Measurements from ENCODE around the gene F2.

The F2 gene

DNA sequence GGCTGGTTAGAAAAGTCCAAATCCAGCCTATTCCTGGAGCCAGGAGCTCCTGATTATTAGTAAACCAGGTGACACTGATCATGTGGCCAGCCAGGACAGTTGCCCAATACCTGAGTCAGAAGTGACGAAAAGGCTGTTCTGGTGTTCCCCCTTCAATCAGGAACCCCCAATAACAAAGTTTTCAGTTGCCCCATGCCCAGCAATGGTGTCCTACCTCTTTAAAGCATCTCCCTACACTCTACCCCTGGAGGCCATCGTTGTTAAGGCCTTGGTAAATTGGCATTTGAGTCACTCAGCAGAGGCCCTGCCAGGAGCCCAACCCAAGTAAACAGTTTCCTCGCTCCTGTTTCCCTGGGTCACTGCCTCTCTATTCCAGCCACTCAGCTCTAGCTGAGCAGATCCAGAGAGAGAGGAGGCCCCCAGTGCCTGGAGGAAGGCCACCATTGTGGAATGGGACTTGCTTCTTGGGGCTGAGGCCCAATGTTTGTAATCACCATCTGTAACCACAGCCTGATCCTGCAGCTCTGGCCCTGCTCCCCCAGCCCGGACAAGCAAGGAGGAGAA is 43.6 kb upstream of the F2 start:
- TF ChIP-seq, protein P1, sequence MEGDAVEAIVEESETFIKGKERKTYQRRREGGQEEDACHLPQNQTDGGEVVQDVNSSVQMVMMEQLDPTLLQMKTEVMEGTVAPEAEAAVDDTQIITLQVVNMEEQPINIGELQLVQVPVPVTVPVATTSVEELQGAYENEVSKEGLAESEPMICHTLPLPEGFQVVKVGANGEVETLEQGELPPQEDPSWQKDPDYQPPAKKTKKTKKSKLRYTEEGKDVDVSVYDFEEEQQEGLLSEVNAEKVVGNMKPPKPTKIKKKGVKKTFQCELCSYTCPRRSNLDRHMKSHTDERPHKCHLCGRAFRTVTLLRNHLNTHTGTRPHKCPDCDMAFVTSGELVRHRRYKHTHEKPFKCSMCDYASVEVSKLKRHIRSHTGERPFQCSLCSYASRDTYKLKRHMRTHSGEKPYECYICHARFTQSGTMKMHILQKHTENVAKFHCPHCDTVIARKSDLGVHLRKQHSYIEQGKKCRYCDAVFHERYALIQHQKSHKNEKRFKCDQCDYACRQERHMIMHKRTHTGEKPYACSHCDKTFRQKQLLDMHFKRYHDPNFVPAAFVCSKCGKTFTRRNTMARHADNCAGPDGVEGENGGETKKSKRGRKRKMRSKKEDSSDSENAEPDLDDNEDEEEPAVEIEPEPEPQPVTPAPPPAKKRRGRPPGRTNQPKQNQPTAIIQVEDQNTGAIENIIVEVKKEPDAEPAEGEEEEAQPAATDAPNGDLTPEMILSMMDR (IDR thresholded peaks at IDR 0.05; ENCODE audit: low read depth, low read length, missing control alignments), result no peak
- H3K4me3 ChIP-seq (ENCODE audit: low read depth, low read length), result no peak overlapping the region
- DNase-seq (ENCODE audit: low read depth), result no peak

DNA sequence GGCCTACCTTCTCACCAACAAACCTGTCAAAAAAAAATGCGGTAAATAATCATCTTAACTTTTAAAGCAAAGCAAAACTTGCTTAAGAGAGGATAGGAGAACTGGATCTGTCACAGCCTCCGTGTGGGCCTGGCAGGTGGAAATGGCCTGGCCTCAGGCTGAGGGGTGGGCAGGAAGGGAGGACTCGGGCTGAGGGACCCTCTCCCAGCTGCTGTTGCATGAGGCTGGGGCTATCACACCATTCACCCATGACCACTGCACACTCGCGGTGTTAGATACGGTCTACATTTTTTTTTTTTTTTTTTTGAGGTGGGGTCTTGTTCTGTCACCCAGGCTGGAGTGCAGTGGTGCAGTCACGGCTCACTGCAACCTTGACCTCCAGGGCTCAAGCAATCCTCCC is 43.1 kb upstream of the F2 start:
- no peak for DNase-seq (ENCODE audit: low read depth)
- TF ChIP-seq, protein P1 (IDR thresholded peaks at IDR 0.05; ENCODE audit: low read depth, low read length, missing control alignments), result no peak
- no peak overlapping the region for H3K4me3 ChIP-seq (ENCODE audit: low read depth, low read length)

DNA sequence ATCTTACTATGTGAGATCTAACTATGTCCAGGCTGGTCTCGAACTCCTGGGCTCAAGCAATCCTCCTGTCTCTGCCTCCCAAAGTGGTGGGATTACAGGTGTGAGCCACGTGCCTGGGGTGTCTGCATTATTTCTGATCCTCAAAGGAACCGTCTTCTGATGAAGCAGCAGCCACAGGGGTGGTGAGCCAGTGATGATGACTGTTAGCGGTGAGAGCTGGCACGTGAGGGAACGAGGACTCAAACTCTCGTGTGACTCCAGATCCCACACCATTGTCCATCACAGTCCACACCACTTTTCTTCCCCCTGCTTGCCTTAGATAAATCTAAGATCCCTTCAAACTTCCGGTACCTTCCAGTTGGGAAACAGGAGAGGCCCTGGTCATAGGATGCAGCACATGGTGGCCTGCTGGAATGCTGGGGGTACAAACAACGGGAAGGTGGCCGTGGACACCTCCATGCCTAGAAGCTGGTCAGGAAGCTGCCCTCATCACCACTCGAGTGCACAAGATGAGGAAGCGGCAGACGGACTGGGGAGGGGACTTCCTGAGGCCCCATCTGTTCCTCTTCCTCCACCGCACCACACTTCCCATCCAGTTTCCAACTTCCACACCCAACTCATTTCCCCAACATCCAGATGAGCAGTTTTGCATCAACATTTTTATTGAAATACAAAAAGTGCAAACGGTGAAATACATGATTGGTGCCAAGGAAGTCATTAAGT is 42.4 kb upstream of the F2 start:
- H3K4me3 ChIP-seq (ENCODE audit: low read depth, low read length), result no peak overlapping the region
- TF ChIP-seq, protein P1 (IDR thresholded peaks at IDR 0.05; ENCODE audit: low read depth, low read length, missing control alignments), result no peak
- DNase-seq (ENCODE audit: low read depth), result no peak

DNA sequence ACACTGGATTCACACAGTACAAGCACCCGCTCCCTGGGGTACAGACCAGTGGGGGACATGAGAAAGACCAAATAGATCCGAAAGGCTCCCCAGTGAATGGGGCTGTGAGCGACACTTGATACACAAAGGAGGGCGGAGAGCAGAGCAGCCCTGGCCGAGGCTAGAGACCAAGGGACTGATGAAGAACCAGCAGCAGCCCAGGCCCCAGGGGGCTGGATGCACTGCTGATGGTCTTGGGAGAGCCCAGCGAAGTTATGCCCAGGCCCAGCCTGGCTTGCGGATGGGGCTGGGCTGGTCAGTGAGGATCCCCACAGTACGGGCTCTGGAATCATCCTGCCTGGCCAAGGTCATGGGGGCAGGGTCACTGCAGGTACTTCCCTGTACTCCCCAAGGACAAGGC is 41.8 kb upstream of the F2 start:
- H3K4me3 ChIP-seq (ENCODE audit: low read depth, low read length), result no peak overlapping the region
- no peak for DNase-seq (ENCODE audit: low read depth)
- TF ChIP-seq, protein P1 (IDR thresholded peaks at IDR 0.05; ENCODE audit: low read depth, low read length, missing control alignments), result no peak

DNA sequence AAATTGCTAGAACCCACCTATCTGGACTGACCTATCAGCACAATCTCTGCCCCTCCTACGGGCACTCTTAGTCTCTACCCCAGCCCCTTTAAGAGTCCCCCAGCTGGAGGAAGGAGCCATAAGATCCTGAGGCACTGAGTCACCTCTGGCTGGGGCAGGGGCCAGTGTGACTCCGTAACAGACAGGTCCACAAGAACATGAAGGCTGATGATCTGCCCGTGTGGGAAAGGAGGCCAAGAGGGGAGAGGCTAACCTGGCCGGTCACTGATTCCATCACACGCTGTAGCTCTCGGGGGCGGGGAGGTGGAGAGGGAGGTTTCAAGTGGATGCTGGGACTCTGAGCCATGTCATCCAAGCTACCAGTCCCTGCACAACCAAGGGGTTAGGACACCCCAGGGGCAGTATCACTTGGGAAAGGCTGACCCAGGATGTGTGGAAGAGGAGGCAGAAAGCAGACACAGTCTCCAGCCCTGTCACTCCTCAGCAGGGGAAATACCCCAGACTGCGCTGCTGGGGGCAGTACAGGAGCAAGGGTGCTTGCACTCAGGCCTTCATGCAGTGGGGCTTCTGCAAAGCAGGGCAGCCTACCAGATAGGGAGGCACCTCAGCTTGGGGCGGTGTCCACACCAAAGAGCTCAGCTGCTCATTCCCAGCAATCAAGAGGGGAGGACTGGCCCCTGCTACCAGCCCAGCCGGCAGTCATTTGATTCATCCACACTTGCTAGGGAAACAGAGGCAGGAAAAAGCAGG is 40.8 kb upstream of the F2 start:
- TF ChIP-seq, protein P1 (IDR thresholded peaks at IDR 0.05; ENCODE audit: low read depth, low read length, missing control alignments), result no peak
- no peak overlapping the region for H3K4me3 ChIP-seq (ENCODE audit: low read depth, low read length)
- no peak for DNase-seq (ENCODE audit: low read depth)

DNA sequence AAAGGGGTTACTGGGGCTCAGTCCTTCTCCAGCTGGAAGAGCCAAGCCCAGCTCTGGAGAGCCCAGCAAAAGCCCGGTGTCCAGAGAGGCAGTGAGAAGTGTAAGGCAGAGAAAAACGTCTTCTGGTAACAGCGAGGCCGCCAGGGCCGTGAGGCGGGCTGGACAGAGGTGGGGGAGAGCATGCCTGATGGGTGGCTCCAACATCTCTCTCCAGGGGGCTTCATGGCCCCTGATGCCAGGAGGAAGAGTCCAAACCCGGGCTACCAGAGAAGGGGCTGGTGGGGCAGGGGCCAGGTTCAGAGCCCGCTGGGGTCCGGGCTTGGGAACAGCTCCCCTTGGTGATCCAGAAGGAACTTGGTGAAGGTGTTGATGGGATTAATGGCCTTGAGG is 40.3 kb upstream of the F2 start:
- DNase-seq (ENCODE audit: low read depth), result no peak
- H3K4me3 ChIP-seq (ENCODE audit: low read depth, low read length), result no peak overlapping the region
- TF ChIP-seq, protein P1 (IDR thresholded peaks at IDR 0.05; ENCODE audit: low read depth, low read length, missing control alignments), result no peak
